Neural progenitor cell (in vitro differentiated cells): Measurements from ENCODE around the gene SCAANT1. TPM values are rescaled to one million over a fixed set of nuclear protein-coding genes. Genes with fewer than 3 reads are reported as not detected.
A peak's percentile ranks its signal among the peaks of the same experiment; 100 is the strongest.

ENCODE experiments used
- DNase-seq: peaks from one replicate; pipeline ENCODE4 v3.0.0-alpha.2; 2016; ENCODE audit warnings: low spot score
- H2AFZ ChIP-seq: fragments of 200-600 bp; sonication (generic); replicated peaks from 2 replicates; pipeline ENCODE4 v1.6.1; 2016; ENCODE audit warnings: antibody characterized with exemption
- H3F3A ChIP-seq: fragments of 200-600 bp; sonication (generic); 2 replicates; pipeline ENCODE4 v1.6.1; 2016; ENCODE audit warnings: antibody characterized with exemption, low read depth
- H3K27ac ChIP-seq: fragments of 200-600 bp; sonication (generic); 2 replicates; pipeline ENCODE4 v1.5.1; 2016; ENCODE audit warnings: mild to moderate bottlenecking
- H3K27me3 ChIP-seq: fragments of 200-600 bp; sonication (generic); 2 replicates; pipeline ENCODE4 v1.6.1; 2016; ENCODE audit warnings: mild to moderate bottlenecking, moderate library complexity
- H3K36me3 ChIP-seq: fragments of 200-600 bp; sonication (generic); 2 replicates; pipeline ENCODE4 v1.5.1; 2016
- H3K4me1 ChIP-seq: fragments of 200-600 bp; sonication (generic); 2 replicates; pipeline ENCODE4 v1.6.1; 2016; ENCODE audit warnings: mixed run types
- H3K4me2 ChIP-seq: fragments of 200-600 bp; sonication (generic); 2 replicates; pipeline ENCODE4 v1.6.1; 2016
- H3K4me3 ChIP-seq: fragments of 200-600 bp; sonication (generic); 2 replicates; pipeline ENCODE4 v1.5.1; 2016
- H3K79me2 ChIP-seq: fragments of 200-600 bp; sonication (generic); 2 replicates; pipeline ENCODE4 v1.6.1; 2016; ENCODE audit warnings: low read depth
- H3K9ac ChIP-seq: fragments of 200-600 bp; sonication (generic); 2 replicates; pipeline ENCODE4 v1.6.1; 2016
- H3K9me3 ChIP-seq: fragments of 200-600 bp; sonication (generic); 2 replicates; pipeline ENCODE4 v1.5.1; 2016; ENCODE audit warnings: low read depth
- H4K20me1 ChIP-seq: fragments of 200-600 bp; sonication (generic); 2 replicates; pipeline ENCODE4 v1.6.1; 2016; ENCODE audit warnings: low read depth
- H3K27ac Mint-ChIP-seq: 3 replicates; pipeline ENCODE4 v1.8.0; 2021; ENCODE audit warnings: mixed read lengths
- H3K27me3 Mint-ChIP-seq: 2 replicates; pipeline ENCODE4 v1.8.0; 2022; ENCODE audit warnings: low read depth, mild to moderate bottlenecking, inconsistent platforms, moderate library complexity, mixed read lengths; ENCODE audit not compliant: insufficient read depth
- H3K36me3 Mint-ChIP-seq: 3 replicates; pipeline ENCODE4 v1.8.0; 2021; ENCODE audit warnings: mixed read lengths
- H3K4me1 Mint-ChIP-seq: 3 replicates; pipeline ENCODE4 v1.8.0; 2021; ENCODE audit warnings: mixed read lengths
- H3K4me3 Mint-ChIP-seq: 3 replicates; pipeline ENCODE4 v1.8.0; 2021; ENCODE audit warnings: mild to moderate bottlenecking, moderate library complexity, mixed read lengths
- H3K9me3 Mint-ChIP-seq: 3 replicates; pipeline ENCODE4 v1.8.0; 2020; ENCODE audit warnings: mixed read lengths
- EZH2 ChIP-seq: fragments of 200-600 bp; sonication (generic); IDR thresholded peaks from 2 replicates; pipeline ENCODE4 v1.6.1; 2017; ENCODE audit warnings: antibody characterized with exemption, mild to moderate bottlenecking, moderate library complexity
- EZH2phosphoT487 ChIP-seq: fragments of 200-600 bp; sonication (generic); IDR thresholded peaks from 2 replicates; pipeline ENCODE4 v1.6.1; 2017; ENCODE audit warnings: antibody characterized with exemption
- total RNA-seq: library from RNA; depleted of rRNA; stranded (reverse); fragments of >200 nt; gene quantifications from 2 replicates; pipeline ENCODE4 v1.2.3, GENCODE V29; 2015; ENCODE audit warnings: low replicate concordance
- TF ChIP-seq, protein P1 (sequence below): fragments of 200-600 bp; sonication (generic); IDR thresholded peaks from 2 replicates; pipeline ENCODE4 v1.5.1; 2017; ENCODE audit warnings: antibody characterized with exemption, mild to moderate bottlenecking

Gene SCAANT1
- total RNA-seq, 1 donor from 2014 or later: not detected

DNA sequence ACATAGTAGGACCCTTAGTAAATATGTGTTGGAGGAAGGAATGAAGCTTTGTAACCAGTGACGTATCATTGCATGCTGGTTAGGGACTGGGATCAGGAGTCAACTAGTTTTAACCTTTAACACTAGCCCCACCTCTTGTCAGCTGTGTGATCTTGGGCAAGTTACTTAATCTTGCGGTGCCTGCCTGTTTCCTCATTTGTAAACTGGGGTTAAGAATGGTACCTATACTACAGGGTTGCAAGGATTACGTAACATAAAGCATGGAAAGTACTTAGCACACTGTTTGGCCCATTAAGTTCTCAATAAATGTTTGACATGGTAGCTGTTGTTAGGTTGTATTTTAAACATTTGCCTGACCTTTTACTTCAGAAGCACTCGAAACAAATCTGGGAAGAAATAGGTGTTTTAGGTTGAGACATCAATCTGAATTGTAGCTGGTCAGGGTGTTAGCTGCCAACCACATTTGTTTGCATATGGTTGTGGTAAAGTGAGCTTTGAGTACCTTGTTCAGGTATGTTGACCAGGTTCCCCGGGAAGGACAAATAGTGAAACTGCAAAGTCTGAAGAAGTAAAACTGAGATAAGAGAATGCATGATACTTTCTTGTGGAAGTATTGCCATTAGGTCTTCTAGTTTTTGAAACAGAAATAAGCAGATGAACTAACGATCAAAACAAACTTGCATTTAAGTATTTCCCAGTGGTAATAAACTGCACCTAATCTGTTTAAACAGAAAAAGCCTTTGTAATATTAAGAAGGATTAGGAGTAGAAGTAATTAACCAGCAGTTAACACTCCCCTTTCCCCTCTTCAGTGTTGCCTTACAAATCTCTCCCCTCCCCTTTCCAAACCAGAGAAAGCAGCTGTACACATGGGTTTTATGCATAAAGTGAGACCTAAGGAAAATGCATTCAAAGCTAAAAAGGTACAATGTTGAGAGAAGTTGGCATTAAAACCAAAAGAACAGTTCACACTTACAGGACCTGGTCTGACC, 25.8 kb upstream of the SCAANT1 start:
- peak overlapping the region; percentile 6 for H3K4me3 ChIP-seq
- no peak overlapping the region for H3K27ac Mint-ChIP-seq
- peaks cover 91% of the 10 kb centered on the region for H3K79me2 ChIP-seq
- no peaks in the 10 kb centered on the region for H3K27me3 Mint-ChIP-seq
- H3K36me3 Mint-ChIP-seq: peaks cover 9% of the 10 kb centered on the region
- TF ChIP-seq, protein P1, sequence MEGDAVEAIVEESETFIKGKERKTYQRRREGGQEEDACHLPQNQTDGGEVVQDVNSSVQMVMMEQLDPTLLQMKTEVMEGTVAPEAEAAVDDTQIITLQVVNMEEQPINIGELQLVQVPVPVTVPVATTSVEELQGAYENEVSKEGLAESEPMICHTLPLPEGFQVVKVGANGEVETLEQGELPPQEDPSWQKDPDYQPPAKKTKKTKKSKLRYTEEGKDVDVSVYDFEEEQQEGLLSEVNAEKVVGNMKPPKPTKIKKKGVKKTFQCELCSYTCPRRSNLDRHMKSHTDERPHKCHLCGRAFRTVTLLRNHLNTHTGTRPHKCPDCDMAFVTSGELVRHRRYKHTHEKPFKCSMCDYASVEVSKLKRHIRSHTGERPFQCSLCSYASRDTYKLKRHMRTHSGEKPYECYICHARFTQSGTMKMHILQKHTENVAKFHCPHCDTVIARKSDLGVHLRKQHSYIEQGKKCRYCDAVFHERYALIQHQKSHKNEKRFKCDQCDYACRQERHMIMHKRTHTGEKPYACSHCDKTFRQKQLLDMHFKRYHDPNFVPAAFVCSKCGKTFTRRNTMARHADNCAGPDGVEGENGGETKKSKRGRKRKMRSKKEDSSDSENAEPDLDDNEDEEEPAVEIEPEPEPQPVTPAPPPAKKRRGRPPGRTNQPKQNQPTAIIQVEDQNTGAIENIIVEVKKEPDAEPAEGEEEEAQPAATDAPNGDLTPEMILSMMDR: no peak
- no peak for TF ChIP-seq EZH2phosphoT487
- TF ChIP-seq EZH2: no peak
- peaks cover 9% of the 10 kb centered on the region for H4K20me1 ChIP-seq
- H3K27me3 ChIP-seq: no peaks in the 10 kb centered on the region
- no peak overlapping the region for H3K4me3 Mint-ChIP-seq
- H2AFZ ChIP-seq: no peak overlapping the region
- H3K36me3 ChIP-seq: no peaks in the 10 kb centered on the region
- H3K9me3 Mint-ChIP-seq: no peaks in the 10 kb centered on the region
- H3K4me1 ChIP-seq: peaks cover 86% of the 10 kb centered on the region
- H3K9ac ChIP-seq: no peak overlapping the region
- DNase-seq: no peak
- H3K4me2 ChIP-seq: peak overlapping the region; percentile 67
- no peaks in the 10 kb centered on the region for H3K9me3 ChIP-seq
- H3K27ac ChIP-seq: peak overlapping the region; percentile 18
- peaks cover 31% of the 10 kb centered on the region for H3F3A ChIP-seq
- peaks cover 20% of the 10 kb centered on the region for H3K4me1 Mint-ChIP-seq

DNA sequence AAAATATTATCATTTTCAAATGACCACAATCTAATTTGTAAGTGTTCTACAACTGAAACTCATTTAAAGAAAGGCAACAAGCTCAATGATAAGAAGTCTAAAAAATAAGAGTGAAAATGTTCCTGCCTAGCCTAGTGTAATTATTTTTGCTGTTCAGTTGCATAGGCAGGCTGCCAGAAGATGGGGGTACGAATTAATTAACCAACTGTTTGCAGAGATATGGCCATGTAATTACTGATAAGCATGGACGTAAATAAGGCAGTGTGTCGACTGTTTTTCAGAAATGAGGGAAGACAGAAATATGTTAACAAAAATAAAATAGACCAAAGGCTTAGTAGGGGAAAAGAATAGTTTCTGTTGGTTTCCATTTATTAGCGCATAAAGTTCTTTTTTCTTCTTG, 24.7 kb upstream of the SCAANT1 start:
- Mint-ChIP-seq H3K27me3 (no peaks in the 10 kb centered on the region), H3K36me3 (peaks cover 8% of the 10 kb centered on the region)
- no peak overlapping the region for H3K27ac ChIP-seq

DNA sequence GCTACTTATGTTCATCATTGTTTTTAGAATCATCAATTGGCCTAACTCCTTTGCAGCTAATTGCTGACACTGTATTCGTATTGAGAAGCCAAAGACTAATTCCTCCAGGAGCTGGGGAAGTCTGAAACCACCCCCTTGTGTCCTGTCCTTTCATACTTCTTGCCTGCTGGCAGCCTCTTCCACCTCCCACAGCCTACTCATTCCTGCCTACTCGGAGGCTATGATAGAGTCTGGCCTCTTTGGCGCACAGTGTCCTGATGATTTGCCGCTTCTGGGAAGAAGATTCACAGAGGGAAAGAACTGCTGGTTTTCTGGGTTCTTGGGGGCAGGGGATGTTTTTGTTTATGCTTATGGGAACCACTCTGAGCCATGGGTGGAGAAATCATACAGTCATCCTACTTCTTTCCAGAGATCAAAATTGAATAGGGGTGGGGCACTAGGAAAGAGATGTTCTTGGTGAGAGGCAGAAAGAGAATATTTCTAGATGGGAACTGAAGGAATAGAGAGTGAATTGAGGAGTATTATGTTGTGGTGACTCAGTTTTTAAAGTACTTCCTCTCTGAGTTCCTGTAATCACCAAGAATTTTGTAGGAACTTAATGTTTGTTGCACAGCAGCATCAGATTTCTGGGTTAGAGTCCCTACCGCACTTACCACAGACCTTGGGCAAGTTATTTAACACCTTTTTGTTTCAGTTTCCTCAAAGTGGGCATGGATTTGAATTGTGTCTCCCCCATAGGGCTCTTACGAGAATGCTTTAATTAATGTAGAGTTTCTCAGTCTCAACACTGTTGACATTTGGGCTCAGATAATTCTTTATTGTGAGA, 22.1 kb upstream of the SCAANT1 start:
- H3K4me3 ChIP-seq: no peak overlapping the region
- H3F3A ChIP-seq: peaks cover 37% of the 10 kb centered on the region
- no peaks in the 10 kb centered on the region for H3K36me3 ChIP-seq
- Mint-ChIP-seq H3K9me3 (no peaks in the 10 kb centered on the region), H3K4me1 (peaks cover 24% of the 10 kb centered on the region), H3K36me3 (peaks cover 5% of the 10 kb centered on the region), H3K4me3 (no peak overlapping the region), H3K27me3 (no peaks in the 10 kb centered on the region), H3K27ac (no peak overlapping the region)
- H3K9ac ChIP-seq: no peak overlapping the region
- peak; percentile 70 for DNase-seq
- peaks cover 81% of the 10 kb centered on the region for H3K4me1 ChIP-seq
- no peak overlapping the region for H2AFZ ChIP-seq
- peak overlapping the region; percentile 31 for H3K27ac ChIP-seq
- peaks cover 32% of the 10 kb centered on the region for H4K20me1 ChIP-seq
- no peaks in the 10 kb centered on the region for H3K27me3 ChIP-seq
- peaks cover 92% of the 10 kb centered on the region for H3K79me2 ChIP-seq
- peak overlapping the region; percentile 50 for H3K4me2 ChIP-seq
- H3K9me3 ChIP-seq: no peaks in the 10 kb centered on the region
- TF ChIP-seq, protein P1: no peak
- no peak for TF ChIP-seq EZH2phosphoT487

More for the DNA sequence above, 24.7 kb upstream of the SCAANT1 start:
- peaks cover 91% of the 10 kb centered on the region for H3K79me2 ChIP-seq
- TF ChIP-seq, protein P1: no peak
- TF ChIP-seq EZH2phosphoT487 (no peak), EZH2 (no peak)
- Mint-ChIP-seq H3K9me3 (no peaks in the 10 kb centered on the region), H3K27ac (no peak overlapping the region), H3K4me3 (no peak overlapping the region), H3K4me1 (peaks cover 20% of the 10 kb centered on the region)
- H3K36me3 ChIP-seq: no peaks in the 10 kb centered on the region
- DNase-seq: no peak
- no peak overlapping the region for H2AFZ ChIP-seq
- no peaks in the 10 kb centered on the region for H3K27me3 ChIP-seq
- no peaks in the 10 kb centered on the region for H3K9me3 ChIP-seq
- peaks cover 18% of the 10 kb centered on the region for H4K20me1 ChIP-seq
- peaks cover 32% of the 10 kb centered on the region for H3F3A ChIP-seq
- no peak overlapping the region for H3K9ac ChIP-seq
- H3K4me2 ChIP-seq: peak overlapping the region; percentile 67
- H3K4me1 ChIP-seq: peaks cover 92% of the 10 kb centered on the region
- H3K4me3 ChIP-seq: no peak overlapping the region
